ENCODE results near the gene APBB2.

Gene APBB2

DNA sequence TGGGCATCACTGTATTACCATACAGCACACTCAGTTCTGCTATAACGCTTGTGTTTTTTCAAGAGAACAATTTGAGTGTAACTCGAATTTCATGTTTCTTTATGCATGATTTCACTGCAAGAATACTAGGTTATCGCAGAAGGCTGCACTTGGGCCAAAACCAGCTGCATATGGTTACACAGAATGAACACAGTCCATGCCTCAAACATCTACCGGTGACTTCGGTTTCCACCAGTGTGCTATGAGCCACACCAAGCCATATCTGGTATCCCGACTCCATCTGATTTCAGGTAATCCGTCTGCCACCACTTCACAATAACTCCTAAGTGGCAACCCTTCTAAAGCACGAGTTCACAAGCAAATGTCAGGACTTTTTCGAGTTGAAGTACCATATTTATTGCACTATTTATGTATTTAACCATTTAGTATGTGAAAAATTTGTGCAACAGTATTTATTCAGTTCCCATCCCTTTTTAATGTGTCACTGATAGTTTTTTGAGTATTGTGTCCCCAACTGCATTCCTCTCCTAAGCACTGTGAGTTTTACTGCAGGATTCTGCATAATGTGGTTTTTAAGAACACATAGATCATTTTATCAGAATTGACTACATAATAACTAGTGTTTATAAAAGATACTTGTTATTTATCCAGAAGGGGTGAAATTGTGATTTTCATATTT lies 111.8 kb downstream of the APBB2 start:
- DNase-seq (ENCODE audit: low read depth, low spot score): no peak
- no peaks in the 10 kb centered on the region for H3K36me3 ChIP-seq (ENCODE audit: insufficient read depth, insufficient read length, low read length)
- no peaks in the 10 kb centered on the region for H3K9me3 ChIP-seq (ENCODE audit: insufficient read depth, low read length)
- no peak overlapping the region for H3K9ac ChIP-seq (ENCODE audit: insufficient read length, low read depth)
- H3K27me3 ChIP-seq (ENCODE audit: insufficient read depth, insufficient read length): no peaks in the 10 kb centered on the region
- TF ChIP-seq SUZ12 (IDR thresholded peaks at IDR 0.05; ENCODE audit: extremely low read depth, insufficient read depth, insufficient read length) (no peak), ZNF274 (IDR thresholded peaks at IDR 0.05; ENCODE audit: low read depth, low read length) (no peak), YY1 (IDR thresholded peaks at IDR 0.05; ENCODE audit: insufficient read depth, insufficient read length) (no peak)
- H3K4me3 ChIP-seq (ENCODE audit: insufficient read length, low read depth): no peak overlapping the region
- no peaks in the 10 kb centered on the region for H3K4me1 ChIP-seq (ENCODE audit: insufficient read depth, insufficient read length)

DNA sequence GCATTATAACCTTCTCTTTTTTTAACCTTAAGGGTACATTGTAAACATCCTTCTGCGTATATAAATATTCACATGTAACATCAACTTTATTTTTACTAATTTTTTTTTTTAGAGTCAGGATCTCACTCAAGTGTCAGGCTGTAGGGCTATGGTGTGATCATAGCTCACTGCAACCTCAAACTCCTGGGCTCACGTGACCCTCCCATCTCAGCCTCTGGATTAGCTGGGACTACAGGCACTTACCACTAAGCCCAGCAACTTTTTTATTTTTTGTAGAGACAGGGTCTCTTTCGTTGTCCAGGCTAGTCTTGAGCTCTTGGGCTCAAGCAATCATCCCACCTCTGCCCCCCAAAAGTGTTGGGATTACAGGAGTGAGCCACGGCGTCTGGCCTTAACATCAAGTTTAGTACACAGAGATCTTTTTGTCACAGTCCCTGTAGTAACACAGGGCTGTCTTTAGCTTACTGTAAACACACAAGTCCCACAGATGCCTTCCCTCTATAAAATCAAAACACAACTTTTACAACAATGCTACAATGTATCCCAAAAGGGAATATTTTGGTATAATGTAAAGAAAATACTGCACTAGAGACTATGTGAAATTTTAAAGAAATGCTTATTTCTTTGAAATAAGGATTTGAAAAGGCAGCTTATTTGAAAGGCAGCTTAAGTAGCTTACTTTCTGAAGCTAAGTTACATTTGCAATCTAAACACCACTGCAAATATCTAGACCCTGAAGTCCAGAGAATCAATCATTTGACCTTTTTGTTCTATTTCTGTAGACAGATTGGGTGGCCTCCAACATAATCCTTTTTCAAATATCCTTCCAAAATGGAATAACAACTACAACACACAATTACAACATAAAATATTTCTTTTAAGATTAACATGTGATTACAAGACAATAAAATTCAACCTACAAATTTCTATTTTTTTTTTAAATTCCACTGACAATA lies 116.0 kb downstream of the APBB2 start:
- no peaks in the 10 kb centered on the region for H3K4me1 ChIP-seq (ENCODE audit: insufficient read depth, insufficient read length)
- no peaks in the 10 kb centered on the region for H3K27me3 ChIP-seq (ENCODE audit: insufficient read depth, insufficient read length)
- TF ChIP-seq YY1 (IDR thresholded peaks at IDR 0.05; ENCODE audit: insufficient read depth, insufficient read length) (no peak), ZNF274 (IDR thresholded peaks at IDR 0.05; ENCODE audit: low read depth, low read length) (no peak), SUZ12 (IDR thresholded peaks at IDR 0.05; ENCODE audit: extremely low read depth, insufficient read depth, insufficient read length) (no peak)
- H3K9me3 ChIP-seq (ENCODE audit: insufficient read depth, low read length): no peaks in the 10 kb centered on the region
- H3K36me3 ChIP-seq (ENCODE audit: insufficient read depth, insufficient read length, low read length): no peaks in the 10 kb centered on the region
- no peak overlapping the region for H3K4me3 ChIP-seq (ENCODE audit: insufficient read length, low read depth)
- no peak overlapping the region for H3K9ac ChIP-seq (ENCODE audit: insufficient read length, low read depth)
- DNase-seq (ENCODE audit: low read depth, low spot score): no peak

DNA sequence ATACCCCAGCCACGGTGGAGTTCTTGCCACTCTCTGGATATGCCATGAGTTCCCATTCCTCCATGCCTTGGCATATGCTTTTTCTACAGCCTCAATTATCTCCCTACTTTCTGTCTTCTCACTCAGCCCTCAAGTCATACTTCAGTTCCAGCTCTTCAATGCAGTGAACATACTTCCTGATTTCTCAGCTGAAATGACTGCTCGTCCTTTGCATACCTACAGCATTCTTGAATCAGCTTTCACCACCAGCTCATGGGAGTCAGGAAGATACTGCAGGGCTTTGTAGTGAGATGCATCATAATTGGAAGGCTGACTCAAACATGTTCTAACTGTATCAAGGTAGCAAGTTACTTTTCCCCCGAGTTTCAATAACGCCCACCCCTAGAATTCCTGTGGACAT lies 118.4 kb downstream of the APBB2 start:
- Histone ChIP-seq H3K27me3 (ENCODE audit: insufficient read depth, insufficient read length) (no peaks in the 10 kb centered on the region), H3K4me3 (ENCODE audit: insufficient read length, low read depth) (no peak overlapping the region), H3K4me1 (ENCODE audit: insufficient read depth, insufficient read length) (no peaks in the 10 kb centered on the region), H3K9me3 (ENCODE audit: insufficient read depth, low read length) (no peaks in the 10 kb centered on the region), H3K9ac (ENCODE audit: insufficient read length, low read depth) (no peak overlapping the region), H3K36me3 (ENCODE audit: insufficient read depth, insufficient read length, low read length) (no peaks in the 10 kb centered on the region)
- no peak for TF ChIP-seq ZNF274 (IDR thresholded peaks at IDR 0.05; ENCODE audit: low read depth, low read length)
- no peak for TF ChIP-seq SUZ12 (IDR thresholded peaks at IDR 0.05; ENCODE audit: extremely low read depth, insufficient read depth, insufficient read length)
- no peak for TF ChIP-seq YY1 (IDR thresholded peaks at IDR 0.05; ENCODE audit: insufficient read depth, insufficient read length)
- no peak for DNase-seq (ENCODE audit: low read depth, low spot score)

DNA sequence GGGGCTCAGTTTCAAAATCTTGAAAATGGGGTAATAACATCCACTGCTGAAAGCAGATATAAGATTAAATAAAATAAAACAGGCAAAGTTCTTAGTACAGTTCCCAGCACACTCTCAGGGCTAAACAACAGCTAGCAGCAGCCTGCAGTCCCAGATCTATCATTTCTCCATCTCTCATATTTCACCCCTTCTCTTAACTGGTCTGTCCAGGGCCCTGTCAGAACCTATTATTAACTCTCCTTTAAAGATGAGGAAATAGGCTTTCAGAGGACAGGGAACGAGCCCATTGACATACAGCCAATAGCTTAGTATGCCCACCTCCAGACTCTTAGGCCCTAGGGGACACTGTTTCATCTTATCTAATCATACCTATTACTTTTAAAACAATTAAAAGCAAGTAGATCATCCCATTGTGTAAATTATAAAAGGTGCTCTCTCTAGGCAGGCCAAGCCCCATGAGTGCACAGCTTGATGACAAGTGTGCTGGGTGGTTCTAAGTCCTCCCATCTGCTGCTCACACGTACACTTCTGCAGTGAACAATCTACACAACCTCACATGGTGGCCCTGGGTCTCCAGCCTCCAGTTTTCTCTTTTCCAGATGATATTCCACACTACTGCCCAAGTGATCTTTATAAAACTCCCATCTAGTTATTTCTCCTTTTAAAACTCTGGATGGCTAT lies 119.0 kb downstream of the APBB2 start:
- no peaks in the 10 kb centered on the region for H3K36me3 ChIP-seq (ENCODE audit: insufficient read depth, insufficient read length, low read length)
- DNase-seq (ENCODE audit: low read depth, low spot score): no peak

DNA sequence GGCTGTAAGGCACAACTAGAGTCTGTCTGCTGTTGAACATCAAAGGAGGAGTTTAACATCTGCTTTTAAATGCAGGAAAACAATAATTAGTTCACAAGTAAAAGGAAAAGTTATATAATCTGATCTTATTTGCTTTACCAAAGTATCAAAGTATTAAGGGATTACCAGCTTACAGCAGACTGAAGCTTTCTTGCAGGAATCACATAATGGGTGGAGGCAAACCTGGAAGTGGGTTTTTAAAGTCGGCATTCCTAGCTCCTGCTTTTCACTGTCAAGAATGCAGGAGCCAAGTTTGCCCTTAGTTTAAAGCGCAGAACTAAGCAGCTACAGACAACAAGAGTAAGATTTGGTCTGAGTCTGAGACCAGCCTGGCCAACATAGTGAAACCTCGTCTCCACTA lies 122.2 kb downstream of the APBB2 start:
- H3K4me3 ChIP-seq (ENCODE audit: insufficient read length, low read depth): no peak overlapping the region

More for the DNA sequence above, 119.0 kb downstream of the APBB2 start:
- Histone ChIP-seq H3K9ac (ENCODE audit: insufficient read length, low read depth) (no peak overlapping the region), H3K4me1 (ENCODE audit: insufficient read depth, insufficient read length) (no peaks in the 10 kb centered on the region), H3K4me3 (ENCODE audit: insufficient read length, low read depth) (no peak overlapping the region), H3K9me3 (ENCODE audit: insufficient read depth, low read length) (no peaks in the 10 kb centered on the region), H3K27me3 (ENCODE audit: insufficient read depth, insufficient read length) (no peaks in the 10 kb centered on the region)
- TF ChIP-seq ZNF274 (IDR thresholded peaks at IDR 0.05; ENCODE audit: low read depth, low read length): no peak

DNA sequence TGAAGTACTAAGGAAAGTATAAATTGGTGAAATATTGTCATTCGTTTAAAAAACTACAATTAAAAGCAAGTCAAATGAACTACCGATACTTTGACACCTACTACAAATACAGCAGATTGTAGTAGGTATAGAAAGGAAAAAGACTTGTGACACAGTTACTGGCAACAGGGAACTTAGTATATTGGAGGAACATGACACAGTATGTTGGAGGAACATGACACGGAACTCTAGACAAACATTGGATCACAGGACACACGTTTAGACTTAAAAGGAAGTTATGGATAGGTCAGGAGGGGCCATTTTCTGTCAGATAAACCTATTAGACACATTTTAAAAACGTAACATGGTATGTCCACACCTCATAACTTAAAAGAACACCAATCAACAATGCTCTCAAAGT lies 132.5 kb downstream of the APBB2 start:
- Histone ChIP-seq H3K4me1 (ENCODE audit: insufficient read depth, insufficient read length) (no peaks in the 10 kb centered on the region), H3K36me3 (ENCODE audit: insufficient read depth, insufficient read length, low read length) (no peaks in the 10 kb centered on the region), H3K9ac (ENCODE audit: insufficient read length, low read depth) (no peak overlapping the region), H3K27me3 (ENCODE audit: insufficient read depth, insufficient read length) (no peaks in the 10 kb centered on the region), H3K4me3 (ENCODE audit: insufficient read length, low read depth) (no peak overlapping the region), H3K9me3 (ENCODE audit: insufficient read depth, low read length) (peaks cover 11% of the 10 kb centered on the region)
- TF ChIP-seq ZNF274 (IDR thresholded peaks at IDR 0.05; ENCODE audit: low read depth, low read length) (no peak), SUZ12 (IDR thresholded peaks at IDR 0.05; ENCODE audit: extremely low read depth, insufficient read depth, insufficient read length) (no peak), YY1 (IDR thresholded peaks at IDR 0.05; ENCODE audit: insufficient read depth, insufficient read length) (no peak)
- no peak for DNase-seq (ENCODE audit: low read depth, low spot score)

More for the DNA sequence above, 122.2 kb downstream of the APBB2 start:
- Histone ChIP-seq H3K36me3 (ENCODE audit: insufficient read depth, insufficient read length, low read length) (no peaks in the 10 kb centered on the region), H3K9me3 (ENCODE audit: insufficient read depth, low read length) (peaks cover 3% of the 10 kb centered on the region; the same call in 1 of the 2 replicates), H3K9ac (ENCODE audit: insufficient read length, low read depth) (no peak overlapping the region), H3K4me1 (ENCODE audit: insufficient read depth, insufficient read length) (no peaks in the 10 kb centered on the region), H3K27me3 (ENCODE audit: insufficient read depth, insufficient read length) (no peaks in the 10 kb centered on the region)
- no peak for TF ChIP-seq YY1 (IDR thresholded peaks at IDR 0.05; ENCODE audit: insufficient read depth, insufficient read length)
- no peak for TF ChIP-seq ZNF274 (IDR thresholded peaks at IDR 0.05; ENCODE audit: low read depth, low read length)
- no peak for TF ChIP-seq SUZ12 (IDR thresholded peaks at IDR 0.05; ENCODE audit: extremely low read depth, insufficient read depth, insufficient read length)
- no peak for DNase-seq (ENCODE audit: low read depth, low spot score)

DNA sequence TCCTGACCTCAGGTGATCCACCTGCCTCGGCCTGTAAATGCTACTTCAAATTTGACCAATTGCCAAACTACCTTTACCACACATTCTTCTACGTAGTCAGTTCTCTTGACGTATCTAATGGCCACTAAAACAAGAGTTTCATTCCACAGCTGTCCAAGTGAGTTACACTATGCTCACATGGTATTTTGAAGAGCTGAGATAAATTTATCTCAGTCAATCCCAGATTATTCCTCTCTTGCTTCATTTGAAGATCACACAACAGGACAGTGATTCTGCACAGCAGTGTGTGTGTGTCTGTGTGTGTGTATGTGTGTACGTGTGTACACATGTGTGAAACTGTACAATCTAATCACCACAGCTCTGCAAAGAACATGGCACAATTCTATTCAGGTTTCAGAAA lies 133.4 kb downstream of the APBB2 start:
- DNase-seq (ENCODE audit: low read depth, low spot score): no peak
- no peak for TF ChIP-seq ZNF274 (IDR thresholded peaks at IDR 0.05; ENCODE audit: low read depth, low read length)
- TF ChIP-seq YY1 (IDR thresholded peaks at IDR 0.05; ENCODE audit: insufficient read depth, insufficient read length): no peak
- no peak for TF ChIP-seq SUZ12 (IDR thresholded peaks at IDR 0.05; ENCODE audit: extremely low read depth, insufficient read depth, insufficient read length)
- no peak overlapping the region for H3K4me3 ChIP-seq (ENCODE audit: insufficient read length, low read depth)
- H3K4me1 ChIP-seq (ENCODE audit: insufficient read depth, insufficient read length): no peaks in the 10 kb centered on the region
- no peaks in the 10 kb centered on the region for H3K27me3 ChIP-seq (ENCODE audit: insufficient read depth, insufficient read length)
- H3K9ac ChIP-seq (ENCODE audit: insufficient read length, low read depth): no peak overlapping the region
- H3K9me3 ChIP-seq (ENCODE audit: insufficient read depth, low read length): peaks cover 3% of the 10 kb centered on the region; the same call in 1 of the 2 replicates
- H3K36me3 ChIP-seq (ENCODE audit: insufficient read depth, insufficient read length, low read length): no peaks in the 10 kb centered on the region
